HepG2 (cell line): ENCODE data around the gene SHC1. TPM values are rescaled to one million over a fixed set of nuclear protein-coding genes. Genes with fewer than 3 reads are reported as not detected.
A peak's percentile ranks its signal among the peaks of the same experiment; 100 is the strongest.

ENCODE experiments used
- ARID3A ChIP-seq: IDR thresholded peaks from 2 replicates; pipeline ENCODE4 v1.6.1; 2012; ENCODE audit warnings: low read depth, low read length, improper control_type of control experiment
- NFRKB ChIP-seq: fragments of 450-650 bp; IDR thresholded peaks from 2 replicates; pipeline ENCODE4 v1.6.1; 2017
- SAP130 ChIP-seq: IDR thresholded peaks from 2 replicates; pipeline ENCODE4 v1.6.1; 2016; ENCODE audit warnings: low read depth
- SMYD3 ChIP-seq: sonication (generic); formaldehyde crosslinking; IDR thresholded peaks from 2 replicates; pipeline ENCODE4 v1.8.1; 2023; ENCODE audit warnings: mild to moderate bottlenecking, missing genetic modification reagents
- ZNF383 ChIP-seq: sonication (generic); formaldehyde crosslinking; IDR thresholded peaks from 2 replicates; pipeline ENCODE4 v1.4.0; 2020; ENCODE audit warnings: missing genetic modification reagents, mild to moderate bottlenecking, borderline replicate concordance
- polyA plus RNA-seq, 8 experiments: library from polyadenylated mRNA; depleted of rRNA in 3 of 8; stranded (reverse) in 7 of 8; unstranded in 1 of 8; fragments of >200 nt; fragmentation: Illumina TruSeq in 4 of 8; extraction: Trizol in 4 of 8; gene quantifications; 2 replicates each; pipeline versions ENCODE4 v1.2.1 to v1.2.3, GENCODE V29; 2011 to 2016; ENCODE audit warnings: low read depth in 4 of 8, missing spikeins in 1 of 8, mixed read lengths in 1 of 8; ENCODE audit not compliant: insufficient read depth in 1 of 8
- total RNA-seq, 5 experiments: library from RNA; depleted of rRNA; stranded (reverse); fragments of >200 nt; fragmentation: Illumina TruSeq; extraction: Trizol; gene quantifications; 2 replicates each; pipeline ENCODE4 v1.2.3, GENCODE V29; 2016; ENCODE audit warnings: low read depth in 1 of 5
- TF ChIP-seq, protein P1 (sequence below): sonication (generic); formaldehyde crosslinking; IDR thresholded peaks from 2 replicates; pipeline ENCODE4 v1.5.0; 2020; ENCODE audit warnings: mild to moderate bottlenecking, missing genetic modification reagents, borderline replicate concordance
- TF ChIP-seq, protein P2 (sequence below): sonication (generic); formaldehyde crosslinking; IDR thresholded peaks from 2 replicates; pipeline ENCODE4 v1.8.1; 2023; ENCODE audit warnings: mild to moderate bottlenecking, missing genetic modification reagents, borderline replicate concordance
- TF ChIP-seq, protein P3 (sequence below): sonication (generic); formaldehyde crosslinking; IDR thresholded peaks from 2 replicates; pipeline ENCODE4 v1.4.0; 2020; ENCODE audit warnings: low read depth, missing genetic modification reagents
- TF ChIP-seq, protein P4 (sequence below): sonication (generic); formaldehyde crosslinking; IDR thresholded peaks from 2 replicates; pipeline ENCODE4 v1.4.0; 2020; ENCODE audit warnings: mild to moderate bottlenecking, low read depth, missing genetic modification reagents

Gene SHC1
- total and polyA plus RNA-seq, 2 of the 13 experiments (the other 11 are each of a cell fraction or from before 2014, with no cell fraction given), result 52.0 to 137 TPM

DNA sequence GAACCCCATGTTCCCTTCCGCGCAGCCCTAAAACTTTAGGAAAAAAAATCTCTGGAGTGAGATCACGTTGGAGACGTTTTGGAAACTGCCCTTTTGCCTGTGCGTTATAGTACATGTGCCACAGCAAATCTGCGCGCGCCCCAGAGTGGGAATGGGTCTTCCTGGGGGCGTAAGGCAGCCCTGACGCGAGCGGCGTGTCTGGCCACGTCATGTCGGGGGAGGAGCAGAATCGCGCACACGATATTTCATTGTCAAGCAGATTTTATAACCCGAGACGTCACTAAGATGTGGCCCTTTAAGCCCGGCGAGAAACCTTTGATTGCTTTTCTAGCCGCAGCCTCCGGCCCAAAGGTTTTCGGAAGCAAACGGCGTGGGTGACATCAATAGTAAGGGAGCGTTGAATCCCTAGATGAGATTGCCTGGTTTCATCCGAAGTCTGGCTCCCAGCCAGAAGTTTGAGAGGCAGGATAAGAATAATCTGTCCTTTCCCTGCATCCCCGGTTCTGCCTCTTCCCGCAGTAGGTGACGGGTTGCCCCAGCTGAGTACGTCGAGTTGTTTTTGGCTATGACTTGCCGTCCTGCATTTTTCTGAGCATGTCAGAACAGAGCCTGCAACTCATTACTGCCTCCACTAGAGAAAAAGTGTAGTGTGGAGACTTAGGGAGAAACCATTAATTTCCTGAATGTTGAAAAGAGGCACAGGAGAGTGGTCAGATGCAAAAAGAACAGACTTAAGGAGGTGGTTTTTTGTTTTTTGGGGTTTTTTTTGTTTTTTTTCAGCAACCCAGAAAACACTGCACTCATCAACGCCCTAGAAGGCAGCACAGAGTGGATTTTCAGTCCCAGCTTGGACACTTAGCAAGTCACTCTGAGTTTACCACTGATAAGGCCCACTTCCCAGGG, 33.2 kb downstream of the SHC1 start (continued):
- TF ChIP-seq, protein P1, sequence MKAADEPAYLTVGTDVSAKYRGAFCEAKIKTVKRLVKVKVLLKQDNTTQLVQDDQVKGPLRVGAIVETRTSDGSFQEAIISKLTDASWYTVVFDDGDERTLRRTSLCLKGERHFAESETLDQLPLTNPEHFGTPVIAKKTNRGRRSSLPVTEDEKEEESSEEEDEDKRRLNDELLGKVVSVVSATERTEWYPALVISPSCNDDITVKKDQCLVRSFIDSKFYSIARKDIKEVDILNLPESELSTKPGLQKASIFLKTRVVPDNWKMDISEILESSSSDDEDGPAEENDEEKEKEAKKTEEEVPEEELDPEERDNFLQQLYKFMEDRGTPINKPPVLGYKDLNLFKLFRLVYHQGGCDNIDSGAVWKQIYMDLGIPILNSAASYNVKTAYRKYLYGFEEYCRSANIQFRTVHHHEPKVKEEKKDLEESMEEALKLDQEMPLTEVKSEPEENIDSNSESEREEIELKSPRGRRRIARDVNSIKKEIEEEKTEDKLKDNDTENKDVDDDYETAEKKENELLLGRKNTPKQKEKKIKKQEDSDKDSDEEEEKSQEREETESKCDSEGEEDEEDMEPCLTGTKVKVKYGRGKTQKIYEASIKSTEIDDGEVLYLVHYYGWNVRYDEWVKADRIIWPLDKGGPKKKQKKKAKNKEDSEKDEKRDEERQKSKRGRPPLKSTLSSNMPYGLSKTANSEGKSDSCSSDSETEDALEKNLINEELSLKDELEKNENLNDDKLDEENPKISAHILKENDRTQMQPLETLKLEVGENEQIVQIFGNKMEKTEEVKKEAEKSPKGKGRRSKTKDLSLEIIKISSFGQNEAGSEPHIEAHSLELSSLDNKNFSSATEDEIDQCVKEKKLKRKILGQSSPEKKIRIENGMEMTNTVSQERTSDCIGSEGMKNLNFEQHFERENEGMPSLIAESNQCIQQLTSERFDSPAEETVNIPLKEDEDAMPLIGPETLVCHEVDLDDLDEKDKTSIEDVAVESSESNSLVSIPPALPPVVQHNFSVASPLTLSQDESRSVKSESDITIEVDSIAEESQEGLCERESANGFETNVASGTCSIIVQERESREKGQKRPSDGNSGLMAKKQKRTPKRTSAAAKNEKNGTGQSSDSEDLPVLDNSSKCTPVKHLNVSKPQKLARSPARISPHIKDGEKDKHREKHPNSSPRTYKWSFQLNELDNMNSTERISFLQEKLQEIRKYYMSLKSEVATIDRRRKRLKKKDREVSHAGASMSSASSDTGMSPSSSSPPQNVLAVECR (CRISPR knock-in tag), result 0 out of 2 replicates have a peak, but pooled peaks have one; percentile 24
- 0 out of 2 replicates have a peak, but pooled peaks have one; percentile 17 for TF ChIP-seq SAP130
- no peak for TF ChIP-seq ZNF383 (CRISPR knock-in tag)
- peak; percentile 72; the same call in 1 of the 2 replicates for TF ChIP-seq ARID3A
- TF ChIP-seq NFRKB, result no peak
- TF ChIP-seq, protein P2, sequence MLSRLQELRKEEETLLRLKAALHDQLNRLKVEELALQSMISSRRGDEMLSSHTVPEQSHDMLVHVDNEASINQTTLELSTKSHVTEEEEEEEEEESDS (CRISPR knock-in tag), result no peak
- TF ChIP-seq, protein P3, sequence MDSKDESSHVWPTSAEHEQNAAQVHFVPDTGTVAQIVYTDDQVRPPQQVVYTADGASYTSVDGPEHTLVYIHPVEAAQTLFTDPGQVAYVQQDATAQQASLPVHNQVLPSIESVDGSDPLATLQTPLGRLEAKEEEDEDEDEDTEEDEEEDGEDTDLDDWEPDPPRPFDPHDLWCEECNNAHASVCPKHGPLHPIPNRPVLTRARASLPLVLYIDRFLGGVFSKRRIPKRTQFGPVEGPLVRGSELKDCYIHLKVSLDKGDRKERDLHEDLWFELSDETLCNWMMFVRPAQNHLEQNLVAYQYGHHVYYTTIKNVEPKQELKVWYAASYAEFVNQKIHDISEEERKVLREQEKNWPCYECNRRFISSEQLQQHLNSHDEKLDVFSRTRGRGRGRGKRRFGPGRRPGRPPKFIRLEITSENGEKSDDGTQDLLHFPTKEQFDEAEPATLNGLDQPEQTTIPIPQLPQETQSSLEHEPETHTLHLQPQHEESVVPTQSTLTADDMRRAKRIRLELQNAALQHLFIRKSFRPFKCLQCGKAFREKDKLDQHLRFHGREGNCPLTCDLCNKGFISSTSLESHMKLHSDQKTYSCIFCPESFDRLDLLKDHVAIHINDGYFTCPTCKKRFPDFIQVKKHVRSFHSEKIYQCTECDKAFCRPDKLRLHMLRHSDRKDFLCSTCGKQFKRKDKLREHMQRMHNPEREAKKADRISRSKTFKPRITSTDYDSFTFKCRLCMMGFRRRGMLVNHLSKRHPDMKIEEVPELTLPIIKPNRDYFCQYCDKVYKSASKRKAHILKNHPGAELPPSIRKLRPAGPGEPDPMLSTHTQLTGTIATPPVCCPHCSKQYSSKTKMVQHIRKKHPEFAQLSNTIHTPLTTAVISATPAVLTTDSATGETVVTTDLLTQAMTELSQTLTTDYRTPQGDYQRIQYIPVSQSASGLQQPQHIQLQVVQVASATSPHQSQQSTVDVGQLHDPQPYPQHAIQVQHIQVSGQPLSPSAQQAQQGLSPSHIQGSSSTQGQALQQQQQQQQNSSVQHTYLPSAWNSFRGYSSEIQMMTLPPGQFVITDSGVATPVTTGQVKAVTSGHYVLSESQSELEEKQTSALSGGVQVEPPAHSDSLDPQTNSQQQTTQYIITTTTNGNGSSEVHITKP, result peak; percentile 97; the same call in 1 of the 2 replicates
- TF ChIP-seq, protein P4, sequence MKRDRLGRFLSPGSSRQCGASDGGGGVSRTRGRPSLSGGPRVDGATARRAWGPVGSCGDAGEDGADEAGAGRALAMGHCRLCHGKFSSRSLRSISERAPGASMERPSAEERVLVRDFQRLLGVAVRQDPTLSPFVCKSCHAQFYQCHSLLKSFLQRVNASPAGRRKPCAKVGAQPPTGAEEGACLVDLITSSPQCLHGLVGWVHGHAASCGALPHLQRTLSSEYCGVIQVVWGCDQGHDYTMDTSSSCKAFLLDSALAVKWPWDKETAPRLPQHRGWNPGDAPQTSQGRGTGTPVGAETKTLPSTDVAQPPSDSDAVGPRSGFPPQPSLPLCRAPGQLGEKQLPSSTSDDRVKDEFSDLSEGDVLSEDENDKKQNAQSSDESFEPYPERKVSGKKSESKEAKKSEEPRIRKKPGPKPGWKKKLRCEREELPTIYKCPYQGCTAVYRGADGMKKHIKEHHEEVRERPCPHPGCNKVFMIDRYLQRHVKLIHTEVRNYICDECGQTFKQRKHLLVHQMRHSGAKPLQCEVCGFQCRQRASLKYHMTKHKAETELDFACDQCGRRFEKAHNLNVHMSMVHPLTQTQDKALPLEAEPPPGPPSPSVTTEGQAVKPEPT, result no peak
- TF ChIP-seq SMYD3 (CRISPR knock-in tag), result no peak
